Psoas muscle (tissue), 8 donors: ENCODE data around the gene NUDT7. TPM values are rescaled to one million over a fixed set of nuclear protein-coding genes. Genes with fewer than 3 reads are reported as not detected.

Source experiments
- ATAC-seq, 4 donors: fragments of 200-7000 bp; cut with Tn5 transposase; one replicate each; pipeline ENCODE4 v1.9.1; 2020; ENCODE audit warnings: moderate library complexity in 3 of 4, mild to moderate bottlenecking in 2 of 4
- DNase-seq, 2 donors: peaks; one replicate each; pipeline ENCODE4 v3.0.0-alpha.2; 2020
- H3K27ac ChIP-seq: fragments of 200-600 bp; one replicate; pipeline ENCODE4 v1.8.0; 2022
- H3K27me3 ChIP-seq, 3 donors: fragments of 200-600 bp in 1 of 3; one replicate each; pipeline versions ENCODE4 v1.6.1 to v1.8.0; 2013 to 2022; ENCODE audit warnings: low read length in 2 of 3, mild to moderate bottlenecking in 2 of 3, moderate library complexity in 1 of 3; ENCODE audit not compliant: insufficient read depth in 3 of 3
- H3K36me3 ChIP-seq, 2 donors: fragments of 200-600 bp in 1 of 2; one replicate each; pipeline versions ENCODE4 v1.6.1 to v1.8.0; 2013 to 2022; ENCODE audit warnings: low read depth in 1 of 2, mild to moderate bottlenecking in 1 of 2, moderate library complexity in 1 of 2; ENCODE audit not compliant: insufficient read depth in 1 of 2
- H3K4me1 ChIP-seq: fragments of 200-600 bp; one replicate; pipeline ENCODE4 v1.8.0; 2022
- H3K4me3 ChIP-seq: fragments of 200-600 bp; one replicate; pipeline ENCODE4 v1.8.0; 2022; ENCODE audit warnings: mild to moderate bottlenecking
- H3K9me3 ChIP-seq: fragments of 200-600 bp; one replicate; pipeline ENCODE4 v1.8.0; 2022
- WGBS, 3 donors: extraction: QIAGEN DNeasy Blood & Tissue Kit; methylation state at CpG; one replicate each; pipeline versions ENCODE4 v1.1.6 to v1.1.7; 2013; 5-methylcytosine and 5-hydroxymethylcytosine counted together
- intact Hi-C, 2 donors: fragments of 100-400 bp; cut with DNase I; formaldehyde crosslinking; loops; one replicate each; pipeline versions ENCODE4 v1.11.0 to v1.14.2; 2022
- polyA plus RNA-seq, 3 donors: library from polyadenylated mRNA; stranded (reverse); fragments of 200-250 nt; gene quantifications; one replicate each; pipeline ENCODE4 v1.2.3, GENCODE V29; 2013
- total RNA-seq, 4 donors: library from RNA; stranded (reverse); fragmentation: NEBNext Ultra II Directional in 2 of 4; extraction: Animal tissue kit (Norgen Biotek cat#: 25700) in 2 of 4; gene quantifications; one replicate each; pipeline versions ENCODE4 v1.2.1 to v1.2.4, GENCODE V29; 2021 to 2023
- TF ChIP-seq, protein P1 (sequence below): fragments of 200-600 bp; IDR thresholded peaks from one replicate; pipeline ENCODE4 v1.8.0; 2022; ENCODE audit warnings: antibody characterized with exemption
- donor health status: healthy with polysubstance abuse.
- donor health status: DM: no; HTN: no; CAD: no; lungs with moderate emphysema.
- donor health status: Bipolar disorder and iron deficiency.
- donor health status: healthy.
- donor health status: DM: yes; HTN: yes; CAD: no.
- donor health status: DM: no; HTN: no; CAD: no.
- donor health status: DM: no; HTN: no; CAD: no.
- donor health status: DM: yes; HTN: yes; CAD: no.

The NUDT7 gene
- total and polyA plus RNA-seq, 7 donors, result 2.3 to 8.3 (median 5.3) TPM

GRCh38 chr16:77711775-77712174, 10.5 kb upstream of the NUDT7 start:
- TF ChIP-seq, protein P1, sequence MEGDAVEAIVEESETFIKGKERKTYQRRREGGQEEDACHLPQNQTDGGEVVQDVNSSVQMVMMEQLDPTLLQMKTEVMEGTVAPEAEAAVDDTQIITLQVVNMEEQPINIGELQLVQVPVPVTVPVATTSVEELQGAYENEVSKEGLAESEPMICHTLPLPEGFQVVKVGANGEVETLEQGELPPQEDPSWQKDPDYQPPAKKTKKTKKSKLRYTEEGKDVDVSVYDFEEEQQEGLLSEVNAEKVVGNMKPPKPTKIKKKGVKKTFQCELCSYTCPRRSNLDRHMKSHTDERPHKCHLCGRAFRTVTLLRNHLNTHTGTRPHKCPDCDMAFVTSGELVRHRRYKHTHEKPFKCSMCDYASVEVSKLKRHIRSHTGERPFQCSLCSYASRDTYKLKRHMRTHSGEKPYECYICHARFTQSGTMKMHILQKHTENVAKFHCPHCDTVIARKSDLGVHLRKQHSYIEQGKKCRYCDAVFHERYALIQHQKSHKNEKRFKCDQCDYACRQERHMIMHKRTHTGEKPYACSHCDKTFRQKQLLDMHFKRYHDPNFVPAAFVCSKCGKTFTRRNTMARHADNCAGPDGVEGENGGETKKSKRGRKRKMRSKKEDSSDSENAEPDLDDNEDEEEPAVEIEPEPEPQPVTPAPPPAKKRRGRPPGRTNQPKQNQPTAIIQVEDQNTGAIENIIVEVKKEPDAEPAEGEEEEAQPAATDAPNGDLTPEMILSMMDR, result no peak
- Histone ChIP-seq H3K4me3 (no peak overlapping the region), H3K27me3 (peaks cover 0 to 8% (median 0%) of the 10 kb centered on the region in 3 donors), H3K27ac (no peak overlapping the region), H3K4me1 (no peaks in the 10 kb centered on the region), H3K36me3 (no peaks in the 10 kb centered on the region), H3K9me3 (no peaks in the 10 kb centered on the region)
- intact Hi-C loops, result no loop called here
- 34 to 41% (median 38%) methylated on average over 5 of the region's 5 CpGs for WGBS, 3 donors
- DNase-seq (no peak), ATAC-seq (no peak)

GRCh38 chr16:77715145-77715544, 7.2 kb upstream of the NUDT7 start:
- intact Hi-C loops, result no loop called here
- TF ChIP-seq, protein P1, result no peak
- no peaks in the 10 kb centered on the region for H3K4me1 ChIP-seq
- WGBS, 3 donors, result 85 to 87% (median 87%) methylated on average over 5 of the region's 5 CpGs
- H3K9me3 ChIP-seq, result no peaks in the 10 kb centered on the region
- H3K27ac ChIP-seq, result no peak overlapping the region
- no peak overlapping the region for H3K4me3 ChIP-seq
- peaks cover 0 to 3% (median 0%) of the 10 kb centered on the region in 3 donors for H3K27me3 ChIP-seq
- no peak for DNase-seq
- no peaks in the 10 kb centered on the region for H3K36me3 ChIP-seq
- ATAC-seq, result no peak

DNA sequence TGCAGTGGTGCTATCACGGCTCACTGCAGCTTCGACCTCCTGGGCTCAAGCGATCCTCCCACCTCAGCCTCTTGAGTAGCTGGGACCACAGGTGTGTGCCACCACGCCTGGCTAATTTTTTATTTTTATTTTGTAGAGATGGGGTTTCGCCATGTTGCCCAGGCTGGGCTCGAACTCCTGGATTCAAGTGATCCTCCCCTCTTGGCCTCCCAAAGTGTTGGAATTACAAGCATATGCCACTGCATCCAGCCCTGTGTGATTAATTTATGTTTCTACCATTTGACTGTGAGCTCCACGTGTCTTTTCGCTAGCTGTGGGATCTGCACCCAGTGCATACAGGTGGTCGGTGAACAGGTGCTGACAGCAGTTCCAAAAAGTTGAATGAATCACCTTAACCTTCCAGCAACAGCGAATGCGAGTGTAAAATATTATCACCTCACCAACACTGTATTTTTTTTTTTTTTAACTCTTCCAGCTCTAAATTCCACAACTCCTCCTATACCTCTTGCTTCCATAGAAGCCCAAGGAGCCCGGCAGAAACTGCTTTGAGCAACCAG, 484 bp upstream of the NUDT7 start:
- H3K9me3 ChIP-seq, result no peaks in the 10 kb centered on the region
- peaks cover 4% of the 10 kb centered on the region for H3K4me1 ChIP-seq
- H3K4me3 ChIP-seq, result peak overlapping the region; percentile 44
- H3K27ac ChIP-seq, result no peak overlapping the region
- peaks cover 0 to 3% of the 10 kb centered on the region in 2 donors for H3K36me3 ChIP-seq
- no peak for DNase-seq
- ATAC-seq, result no peak
- TF ChIP-seq, protein P1, result no peak
- 55 to 57% (median 55%) methylated on average over 12 of the region's 12 CpGs for WGBS, 3 donors
- H3K27me3 ChIP-seq, result no peaks in the 10 kb centered on the region
- intact Hi-C loops, result no loop called here

- Histone ChIP-seq H3K4me3 (peak overlapping the region; percentile 91), H3K27me3 (no peaks in the 10 kb centered on the region), H3K9me3 (no peaks in the 10 kb centered on the region), H3K36me3 (peaks cover 0 to 5% of the 10 kb centered on the region in 2 donors), H3K27ac (peak overlapping the region; percentile 84), H3K4me1 (peaks cover 4% of the 10 kb centered on the region)
- TF ChIP-seq, protein P1, result no peak
- intact Hi-C loops, result no loop called here
- DNase-seq (no peak), ATAC-seq (peak in 1 of 4 donors; percentile 5)
- 1 to 5% (median 3%) methylated on average over 5 of the region's 5 CpGs for WGBS, 3 donors
Measured at GRCh38 chr16:77723108-77723514, 797 bp downstream of the NUDT7 start.

GRCh38 chr16:77724174-77724573, 1.9 kb downstream of the NUDT7 start:
- intact Hi-C loops, result no loop called here
- no peak for DNase-seq
- Histone ChIP-seq H3K4me1 (peaks cover 4% of the 10 kb centered on the region), H3K27ac (no peak overlapping the region), H3K4me3 (no peak overlapping the region), H3K9me3 (no peaks in the 10 kb centered on the region), H3K36me3 (peaks cover 0 to 7% of the 10 kb centered on the region in 2 donors), H3K27me3 (no peaks in the 10 kb centered on the region)
- TF ChIP-seq, protein P1, result no peak
- 95 to 98% (median 96%) methylated on average over 7 of the region's 7 CpGs for WGBS, 3 donors
- no peak for ATAC-seq
